NCI-H524 (cell line): ENCODE data around the gene PKD2L2.
A peak's percentile ranks its signal among the peaks of the same experiment; 100 is the strongest.
"Not testable (repeated sequence)": the region's sequence is repeated elsewhere in the genome, so short reads cannot be mapped to it uniquely, and the experiment has no call there.

Experiments
- DNase-seq, 2 experiments: peaks; one replicate each; lab custom pipeline; 2025; lab: John Stamatoyannopoulos, UW

Gene PKD2L2

GRCh38 chr5:137888466-137888862 lies 793 bp upstream of the PKD2L2 start:
- DNase-seq, result peak in 1 of 2 experiments; percentile 27

DNA sequence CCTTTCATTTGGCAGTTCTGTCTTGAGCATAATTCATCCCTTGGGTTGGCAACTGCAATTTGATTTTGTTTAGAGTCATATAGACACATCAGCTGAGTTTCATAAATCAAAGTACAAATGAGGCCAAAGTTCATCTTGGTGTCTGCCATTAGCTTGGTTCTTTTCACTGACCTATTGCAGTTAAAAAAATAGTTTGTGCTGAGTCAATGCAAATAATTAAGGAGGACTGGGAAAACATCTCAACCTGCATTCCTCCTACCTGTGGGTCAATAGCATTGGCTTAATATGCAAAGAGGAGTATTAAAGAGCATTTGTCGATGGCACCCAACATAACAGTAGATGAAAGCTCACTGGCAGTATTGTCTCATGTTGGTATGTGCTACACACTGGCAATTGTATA lies 1.6 kb downstream of the PKD2L2 start:
- no peak for DNase-seq

GRCh38 chr5:137891849-137892248 lies 2.6 kb downstream of the PKD2L2 start:
- no peak for DNase-seq

DNA sequence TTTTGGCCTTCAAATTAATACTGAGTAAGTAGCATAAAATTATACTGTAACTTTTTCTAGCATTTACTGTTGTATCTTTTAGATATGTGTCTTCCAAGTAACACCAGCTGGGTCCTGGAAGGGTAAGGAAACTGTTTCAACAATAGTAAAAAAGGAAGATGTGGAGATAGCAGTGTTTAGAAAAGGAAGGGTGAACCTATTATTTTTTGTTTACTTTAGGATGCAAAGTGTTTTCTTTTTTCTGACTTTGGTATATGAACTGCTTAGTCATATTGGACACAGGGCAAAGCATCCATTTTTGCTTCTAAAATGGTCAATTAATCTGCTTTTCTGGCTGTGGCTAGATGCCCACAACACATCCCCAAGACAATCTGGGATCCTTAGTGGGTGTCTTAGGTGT lies 5.3 kb downstream of the PKD2L2 start:
- DNase-seq, result no peak

DNA sequence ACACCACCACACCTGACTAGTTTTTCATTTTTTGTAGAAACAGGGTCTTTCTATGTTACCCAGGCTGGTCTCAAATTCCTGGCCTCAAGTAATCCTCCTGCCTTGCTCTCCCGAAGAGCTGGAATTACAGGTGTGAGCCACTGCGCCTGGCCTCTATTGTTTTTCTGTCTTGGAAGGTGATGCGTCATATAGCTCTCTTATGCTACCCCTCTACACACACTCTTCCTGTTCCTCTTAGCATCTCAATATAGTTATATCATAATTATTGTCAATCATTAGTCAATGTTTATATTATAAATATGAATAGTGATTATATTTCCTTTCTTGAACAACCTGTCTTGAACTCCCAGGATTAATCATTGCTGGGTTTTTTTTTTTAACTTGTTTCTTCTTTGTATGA lies 7.3 kb downstream of the PKD2L2 start:
- no peak for DNase-seq

DNA sequence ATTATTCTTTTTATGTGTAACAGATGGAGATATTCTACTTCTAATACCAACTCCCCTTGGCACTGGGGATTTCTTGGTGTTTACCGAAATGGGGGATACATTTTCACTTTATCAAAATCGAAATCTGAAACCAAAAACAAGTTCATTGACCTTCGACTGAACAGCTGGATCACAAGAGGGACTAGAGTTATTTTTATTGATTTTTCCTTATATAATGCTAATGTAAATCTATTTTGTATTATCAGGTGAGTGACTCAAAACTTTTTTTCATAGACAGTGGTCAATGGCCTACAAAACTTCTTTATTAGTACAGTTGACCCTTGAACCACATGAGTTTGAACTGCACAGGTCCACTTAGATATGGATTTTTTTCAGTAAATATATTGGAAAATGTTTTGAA lies 10.2 kb downstream of the PKD2L2 start:
- no peak for DNase-seq

- no peak for DNase-seq
These were observed 12.0 kb downstream of the PKD2L2 start for GRCh38 chr5:137901011-137901817.

DNA sequence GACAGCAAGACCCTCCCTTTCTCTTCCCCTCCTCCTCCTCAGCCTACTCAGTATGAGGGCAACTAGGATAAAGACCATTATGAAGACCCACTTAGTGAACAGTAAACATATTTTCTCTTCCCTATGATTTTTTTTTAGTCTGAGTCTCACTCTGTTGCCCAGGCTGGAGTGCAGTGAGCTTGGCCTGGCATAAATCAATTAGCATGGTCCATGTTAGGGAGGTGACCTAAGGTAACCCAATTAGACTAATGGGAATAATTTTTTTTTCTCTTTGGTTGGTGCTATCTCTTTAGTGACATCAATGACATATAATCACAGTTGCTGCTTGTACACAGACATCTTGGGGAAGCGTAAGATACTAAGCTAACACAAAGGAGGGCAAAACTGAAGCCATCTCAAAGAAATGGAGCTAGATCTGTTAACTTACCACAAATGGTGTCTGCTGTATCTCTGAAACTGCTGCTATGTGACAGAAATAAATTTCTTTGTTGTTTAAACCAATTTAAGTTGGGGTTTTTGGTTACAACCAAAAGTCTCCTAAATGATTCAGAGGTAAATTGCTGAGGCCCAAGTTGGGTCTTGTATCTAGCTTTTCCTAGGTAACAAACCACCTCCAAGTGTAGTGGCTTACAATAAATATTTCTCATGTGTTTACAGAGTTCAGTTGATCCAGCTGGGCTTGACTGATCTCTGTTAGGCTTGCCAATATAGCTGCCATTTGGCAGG lies 13.3 kb downstream of the PKD2L2 start:
- DNase-seq, result no peak

DNA sequence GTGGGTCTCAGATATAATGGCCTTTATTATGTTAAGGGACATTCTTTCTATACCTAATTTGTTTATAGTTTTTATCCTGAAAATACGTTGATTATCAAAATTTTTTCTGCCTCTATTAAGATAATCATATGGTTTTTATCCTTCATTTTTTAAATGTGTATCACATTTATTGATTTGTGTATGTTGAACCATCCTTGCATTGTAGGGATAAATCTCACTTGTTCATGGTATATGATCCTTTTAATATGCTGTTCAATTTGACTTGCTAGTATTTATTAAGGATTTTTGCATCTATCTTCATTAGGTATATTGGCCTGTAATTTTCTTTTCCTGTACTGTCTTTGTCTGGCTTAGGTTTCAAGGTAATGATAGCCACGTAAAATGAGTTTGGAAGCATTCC lies 25.5 kb downstream of the PKD2L2 start:
- no peak for DNase-seq

- DNase-seq, result no peak
These were observed 27.7 kb downstream of the PKD2L2 start for GRCh38 chr5:137916923-137917322.

DNA sequence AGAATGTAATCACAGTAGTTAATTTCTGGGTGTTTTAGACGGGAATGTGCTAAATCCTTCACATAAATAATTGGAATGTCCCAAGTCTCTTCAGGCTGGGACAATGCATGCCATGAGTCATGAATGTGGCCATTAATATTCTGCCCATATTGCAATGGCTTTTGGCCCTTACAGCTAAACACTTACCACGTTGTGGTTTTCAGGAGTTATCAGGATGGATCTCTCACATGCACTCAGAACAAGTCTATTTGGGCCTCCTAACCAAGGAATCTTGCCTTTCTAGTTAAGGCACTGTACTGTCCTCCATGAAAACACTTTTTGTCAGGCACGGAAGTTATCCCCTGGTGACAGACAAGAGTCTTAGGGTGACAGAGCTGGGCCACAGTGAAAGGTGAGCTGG lies 32.7 kb downstream of the PKD2L2 start:
- no peak for DNase-seq

DNA sequence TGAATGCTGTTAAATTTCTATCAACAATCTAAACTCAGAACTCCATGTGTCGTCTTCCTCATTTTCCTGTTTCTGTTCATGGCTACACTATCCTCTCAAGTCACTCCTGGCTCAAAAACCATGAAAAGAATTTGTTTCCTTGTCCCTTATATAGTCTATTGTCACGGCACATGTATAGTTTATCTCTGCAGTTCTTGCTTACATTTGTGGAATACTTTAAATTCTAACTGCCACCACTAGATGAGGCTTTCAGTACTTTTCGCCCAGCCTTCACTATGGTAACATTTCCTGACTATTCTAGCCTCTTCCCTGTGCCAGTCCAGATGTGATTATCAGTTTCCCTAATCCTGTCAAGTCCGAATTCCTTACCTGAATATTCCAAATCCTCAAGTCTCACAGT lies 34.6 kb downstream of the PKD2L2 start:
- no peak for DNase-seq

DNA sequence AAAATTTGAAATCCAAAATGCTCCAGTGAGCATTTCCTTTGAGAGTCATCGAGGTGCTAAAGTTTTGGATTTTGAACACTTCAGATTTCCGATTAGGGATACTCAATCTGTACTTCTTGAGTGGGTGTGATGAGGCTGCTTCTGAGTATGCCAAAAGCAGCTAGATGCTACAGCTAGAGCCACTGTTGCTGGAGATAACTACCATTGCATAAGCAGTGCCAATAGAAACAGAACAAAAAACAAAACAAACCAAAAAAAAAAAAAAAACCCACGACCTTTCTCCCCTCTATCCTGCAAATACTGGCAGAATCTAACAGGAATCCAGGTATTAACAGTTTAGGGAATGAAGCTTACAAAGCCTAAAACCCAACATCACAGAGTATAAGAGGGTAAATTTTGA lies 43.5 kb downstream of the PKD2L2 start:
- DNase-seq, result no peak

DNA sequence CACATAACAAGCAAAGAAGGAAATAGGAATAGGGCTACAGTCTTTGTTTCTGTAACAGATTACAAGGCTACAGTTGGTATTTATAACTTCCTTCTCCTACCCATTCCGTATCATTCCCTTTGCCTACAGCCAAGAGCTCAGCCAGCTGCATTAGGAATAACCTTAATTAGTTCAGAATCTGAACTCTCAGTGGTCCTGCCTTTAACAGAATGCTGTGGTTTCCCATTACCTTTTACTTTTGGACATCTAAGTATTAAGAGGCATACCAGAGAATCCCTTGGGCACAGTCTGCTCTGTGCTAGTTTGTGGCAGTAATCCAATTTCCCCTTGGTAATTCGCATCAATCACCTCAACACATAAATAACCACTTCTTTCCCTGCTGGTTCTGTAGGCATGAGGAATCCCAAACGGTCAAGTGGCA lies 44.2 kb downstream of the PKD2L2 start:
- peak in 1 of 2 experiments; percentile 13 for DNase-seq

GRCh38 chr5:137935190-137935589 lies 45.9 kb downstream of the PKD2L2 start:
- no peak for DNase-seq

DNA sequence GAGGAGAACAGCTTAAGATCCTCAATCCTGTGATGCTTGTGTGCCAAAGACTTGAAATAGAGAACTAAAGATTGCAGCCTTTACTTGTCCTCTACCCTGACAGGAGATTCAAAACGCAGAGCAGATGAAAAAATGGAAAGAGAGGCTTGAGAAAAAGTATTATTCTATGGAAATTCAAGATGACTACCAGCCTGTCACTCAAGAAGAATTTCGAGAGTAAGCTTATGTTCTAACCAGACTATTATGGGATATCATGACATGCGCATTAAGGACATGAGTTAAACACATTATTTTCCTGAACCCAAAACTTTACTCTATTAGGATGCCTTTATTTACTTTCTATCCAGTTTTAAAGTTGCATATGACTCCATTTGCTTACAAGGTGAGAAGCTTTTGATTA lies 46.4 kb downstream of the PKD2L2 start:
- DNase-seq, result no peak

DNA sequence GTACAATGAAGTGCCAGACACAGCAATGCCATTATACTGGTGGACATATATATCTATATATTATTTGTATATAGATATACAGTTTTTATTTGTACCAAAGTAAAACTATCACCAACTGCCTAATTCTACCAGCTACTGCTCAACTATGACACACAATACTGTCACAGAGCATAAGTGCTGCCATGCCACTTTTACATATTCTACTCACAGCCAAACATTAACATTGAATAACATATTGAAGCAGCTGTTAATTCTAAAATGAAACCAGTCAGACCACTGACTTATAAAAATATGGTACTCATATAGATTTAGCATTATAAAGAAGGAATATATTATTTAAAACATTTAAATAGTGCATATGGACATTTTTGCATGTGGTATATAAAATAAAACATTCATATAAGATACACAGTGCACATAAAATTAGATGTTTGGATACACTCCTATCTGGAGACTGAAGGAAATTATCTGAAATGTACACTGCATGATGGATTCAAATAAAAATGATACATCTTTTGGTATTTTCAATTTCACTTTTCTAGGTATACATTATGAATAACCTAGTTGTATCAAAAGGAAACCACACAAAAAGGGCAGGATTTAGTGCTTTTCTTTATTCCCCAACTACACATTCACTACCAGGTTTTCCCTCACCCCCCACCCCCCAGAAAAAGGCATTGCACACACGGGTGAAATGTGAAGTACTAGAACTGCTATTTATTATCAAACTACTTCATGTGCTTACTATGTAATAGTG lies 48.9 kb downstream of the PKD2L2 start:
- no peak for DNase-seq

GRCh38 chr5:137938751-137939143 lies 49.5 kb downstream of the PKD2L2 start:
- no peak for DNase-seq

DNA sequence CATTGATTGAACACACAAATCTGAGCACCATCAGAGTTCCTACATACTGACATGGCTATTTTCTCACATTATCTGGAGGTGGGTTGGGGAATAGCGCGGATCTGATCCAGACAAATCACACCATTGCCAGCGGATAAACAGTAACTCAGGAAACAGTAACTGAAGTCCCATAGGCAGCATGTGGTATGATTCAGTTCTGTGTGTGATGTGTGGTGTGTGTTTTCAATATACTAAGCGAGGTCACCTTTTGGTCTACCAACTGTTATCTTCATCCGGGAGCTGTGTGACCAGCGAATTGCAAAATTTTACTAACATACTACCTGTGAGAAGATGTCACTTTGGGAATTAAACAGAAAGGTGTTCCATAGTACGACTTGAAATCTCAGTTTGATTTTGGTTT lies 50.1 kb downstream of the PKD2L2 start:
- DNase-seq, result no peak

GRCh38 chr5:137944280-137944679 lies 55.0 kb downstream of the PKD2L2 start:
- DNase-seq, result not testable (repeated sequence)

DNA sequence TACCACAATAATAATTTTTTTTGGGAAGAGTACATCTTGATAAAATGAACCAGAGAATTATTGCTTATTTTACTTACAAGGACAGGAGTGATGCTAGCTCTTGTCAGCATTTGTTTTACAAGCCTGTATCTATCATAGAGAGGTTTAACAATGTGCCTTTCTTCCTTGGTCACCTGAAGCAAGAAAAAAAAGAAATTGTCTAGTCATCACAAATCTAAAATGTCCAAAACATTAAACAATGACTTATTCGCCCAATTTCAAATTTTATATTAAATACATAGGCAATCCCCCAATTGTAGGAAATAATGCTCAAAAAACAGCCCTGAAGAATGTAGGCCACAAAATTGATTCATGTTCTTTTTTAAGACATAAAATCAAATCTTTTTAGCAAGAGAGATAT lies 56.6 kb downstream of the PKD2L2 start:
- no peak for DNase-seq

DNA sequence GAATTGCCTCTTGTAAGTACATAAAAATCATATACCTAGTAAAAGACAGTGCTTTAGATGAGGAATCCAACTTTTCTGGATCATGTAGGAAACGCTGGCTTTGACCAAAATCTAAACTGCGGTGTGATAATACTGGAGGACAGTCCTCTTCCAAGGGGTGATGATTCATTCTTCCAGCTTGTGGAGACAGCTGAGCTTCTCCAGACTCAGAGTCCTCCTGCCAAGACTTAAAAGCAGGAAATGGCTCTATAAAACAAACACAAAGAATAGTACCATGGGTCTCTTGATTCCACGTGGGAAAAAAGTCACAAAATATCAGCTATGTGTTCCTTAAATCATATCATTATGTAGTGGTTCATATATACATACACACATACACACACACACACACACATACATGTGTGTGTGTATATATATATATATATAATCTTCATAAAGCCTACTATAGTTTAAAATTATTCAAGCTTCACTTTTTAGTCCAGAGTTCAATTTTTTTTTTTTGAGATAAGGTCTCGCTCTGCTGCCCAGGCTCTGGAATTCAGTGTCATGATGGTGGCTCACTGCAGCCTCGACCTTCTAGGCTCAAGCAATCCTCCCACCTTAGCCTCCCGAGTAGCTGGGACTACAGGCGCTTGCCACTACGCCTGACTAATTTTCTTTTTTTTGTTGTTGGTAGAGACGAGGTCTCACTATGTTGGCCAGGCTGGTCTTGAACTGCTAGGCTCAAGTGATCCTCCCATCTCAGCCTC lies 65.0 kb downstream of the PKD2L2 start:
- DNase-seq, result no peak
